HG02623 (cell line): Measurements from ENCODE around the gene WFDC6.

ENCODE experiments used
- ATAC-seq: cut with Tn5 transposase; IDR thresholded peaks from one replicate; pipeline ENCODE4 v1.9.1; 2021; ENCODE audit warnings: moderate library complexity; ENCODE audit not compliant: unreplicated experiment

Gene WFDC6

DNA sequence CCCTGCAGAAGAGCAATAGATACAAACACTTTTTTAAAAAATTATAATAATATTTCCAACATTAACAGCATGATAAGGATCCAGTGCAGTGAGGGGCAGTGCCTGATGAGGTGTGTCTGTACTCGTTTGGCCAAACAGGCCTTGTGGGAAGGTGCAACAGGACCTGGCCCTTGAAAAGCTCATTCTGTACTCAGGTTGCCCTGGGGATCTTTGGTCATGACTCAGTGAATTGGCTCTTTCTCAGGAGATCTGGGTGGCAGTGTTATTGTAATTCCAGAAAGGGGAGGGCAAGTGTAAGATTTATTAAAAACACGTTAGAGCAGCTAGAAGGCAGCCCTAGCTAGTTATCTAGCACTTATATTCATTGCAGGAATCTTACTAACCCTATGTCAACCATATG, 21.0 kb downstream of the WFDC6 start:
- ATAC-seq, result no peak

DNA sequence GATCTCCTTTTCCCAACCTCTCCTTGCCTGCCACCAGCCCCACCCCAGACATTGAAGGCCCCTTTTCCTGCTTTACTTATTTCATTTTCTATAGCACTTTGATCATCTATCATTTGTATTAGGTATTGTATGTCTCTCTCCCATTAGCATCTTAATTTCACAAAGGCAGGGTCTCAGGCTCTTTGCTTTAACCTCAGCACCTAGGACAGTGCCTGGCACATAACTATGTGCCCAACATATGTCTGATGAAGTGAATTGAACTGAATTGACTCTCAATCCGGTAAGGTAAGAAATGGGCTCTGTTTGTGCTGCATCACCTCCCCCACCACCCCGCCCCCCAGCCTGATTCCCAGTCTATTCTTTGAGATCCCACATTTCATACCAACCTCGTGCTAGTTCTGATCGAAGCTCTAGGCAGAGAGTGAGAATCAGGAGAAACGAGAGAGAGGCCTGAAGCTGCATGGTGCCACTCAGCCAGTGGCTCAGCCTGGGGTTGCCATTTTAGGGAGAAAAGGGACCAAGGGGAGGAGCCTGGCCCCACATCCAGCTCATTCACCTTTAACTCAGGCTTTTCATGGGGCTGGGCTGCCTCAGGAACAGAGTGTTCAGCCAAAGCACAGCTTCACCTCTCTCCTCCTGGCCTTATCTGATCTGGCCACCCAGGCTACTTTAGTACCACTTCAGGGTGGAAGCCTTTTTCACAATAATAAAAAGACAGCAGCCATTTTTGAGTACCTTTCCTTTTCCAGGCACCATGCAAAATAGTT, 24.0 kb downstream of the WFDC6 start, which contains the start of gene SPINT3:
TSS of gene SPINT3 (minus strand) at position 476 of the 767 bp plus-strand sequence. CDS start at position 462, 14 bp downstream.
- ATAC-seq, result no peak

DNA sequence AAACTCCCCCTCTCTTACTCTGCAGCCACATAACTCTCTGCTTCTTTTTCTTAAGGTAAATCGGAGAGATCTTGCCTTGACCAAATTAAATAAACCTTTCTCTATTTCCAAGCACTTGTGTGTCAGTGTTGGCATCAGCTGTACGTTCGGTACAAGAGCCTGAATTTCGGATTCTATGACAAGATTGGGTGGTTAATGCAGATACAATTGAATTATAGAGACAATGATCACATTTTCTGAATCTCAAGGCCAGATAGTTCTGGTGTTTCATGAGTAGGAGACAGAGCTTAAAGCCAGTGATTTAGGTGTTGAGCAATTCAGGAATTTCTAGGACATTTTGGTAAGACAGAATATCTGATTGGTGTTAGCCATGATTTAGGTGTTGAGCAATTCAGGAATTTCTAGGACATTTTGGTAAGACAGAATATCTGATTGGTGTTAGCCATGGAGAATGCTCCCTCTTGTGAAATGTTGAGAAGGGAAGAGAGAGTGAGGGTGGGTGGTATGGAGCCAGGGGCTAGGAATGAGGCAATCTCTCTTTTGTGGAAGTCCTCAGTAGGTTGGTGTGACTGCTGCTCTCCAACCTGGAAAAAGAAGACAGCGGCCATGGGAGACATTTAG, 28.9 kb downstream of the WFDC6 start:
- no peak for ATAC-seq

DNA sequence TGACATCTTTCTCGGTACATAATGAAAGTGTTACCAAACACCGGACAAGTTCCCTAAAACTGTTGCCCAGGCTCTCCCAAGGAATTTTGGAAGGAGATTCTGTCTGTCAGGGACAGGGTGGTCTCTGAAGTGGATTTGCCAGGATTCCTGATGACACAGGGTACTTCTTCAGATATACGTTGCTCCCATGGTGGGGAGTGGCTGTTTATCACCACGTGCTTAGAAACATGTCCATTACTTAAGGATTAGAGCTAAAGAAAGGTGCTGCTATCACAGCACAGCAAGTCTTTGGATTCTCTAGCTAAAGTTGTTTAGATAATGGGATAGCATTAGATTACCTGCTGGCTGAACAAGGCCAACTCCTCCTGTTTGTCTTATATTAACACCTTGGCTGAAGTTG, 30.2 kb downstream of the WFDC6 start:
- ATAC-seq, result no peak

DNA sequence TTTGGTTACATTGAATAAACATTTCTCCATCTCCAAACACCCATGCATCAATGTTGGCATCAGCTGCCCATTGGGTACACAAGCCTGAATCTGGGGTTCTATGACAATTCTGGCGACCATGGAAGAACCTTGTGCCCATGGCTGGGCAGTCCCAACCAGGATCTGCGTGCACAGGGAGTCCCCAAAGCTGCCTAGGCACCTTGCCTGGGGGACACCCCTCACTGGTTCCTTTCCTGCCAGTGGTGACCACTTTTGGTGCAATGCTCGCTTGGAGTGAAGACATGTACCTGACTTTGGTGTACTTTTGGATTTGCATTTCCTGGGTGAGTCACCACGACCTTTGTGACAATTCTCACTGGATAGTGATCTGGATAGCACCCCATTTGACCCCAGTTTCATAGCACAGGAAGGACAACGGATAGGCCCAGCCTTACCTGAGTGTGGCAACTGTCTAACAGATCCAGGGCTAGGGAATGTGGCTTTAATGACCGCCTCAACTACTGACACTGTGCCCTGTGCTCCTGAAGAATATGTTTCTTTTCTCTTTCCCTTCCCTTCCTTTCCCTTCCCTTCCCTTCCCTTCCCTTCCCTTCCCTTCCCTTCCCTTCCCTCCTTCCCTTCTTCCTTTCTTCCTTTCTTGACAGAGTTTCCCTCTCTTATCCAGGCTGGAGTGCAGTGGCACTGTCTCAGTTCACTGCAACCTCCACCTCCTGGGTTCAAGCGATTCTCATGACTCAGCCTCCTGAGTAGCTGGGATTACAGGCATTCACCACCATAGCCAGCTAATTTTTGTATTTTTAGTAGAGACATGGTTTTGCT, 31.0 kb downstream of the WFDC6 start:
- ATAC-seq, result no peak

DNA sequence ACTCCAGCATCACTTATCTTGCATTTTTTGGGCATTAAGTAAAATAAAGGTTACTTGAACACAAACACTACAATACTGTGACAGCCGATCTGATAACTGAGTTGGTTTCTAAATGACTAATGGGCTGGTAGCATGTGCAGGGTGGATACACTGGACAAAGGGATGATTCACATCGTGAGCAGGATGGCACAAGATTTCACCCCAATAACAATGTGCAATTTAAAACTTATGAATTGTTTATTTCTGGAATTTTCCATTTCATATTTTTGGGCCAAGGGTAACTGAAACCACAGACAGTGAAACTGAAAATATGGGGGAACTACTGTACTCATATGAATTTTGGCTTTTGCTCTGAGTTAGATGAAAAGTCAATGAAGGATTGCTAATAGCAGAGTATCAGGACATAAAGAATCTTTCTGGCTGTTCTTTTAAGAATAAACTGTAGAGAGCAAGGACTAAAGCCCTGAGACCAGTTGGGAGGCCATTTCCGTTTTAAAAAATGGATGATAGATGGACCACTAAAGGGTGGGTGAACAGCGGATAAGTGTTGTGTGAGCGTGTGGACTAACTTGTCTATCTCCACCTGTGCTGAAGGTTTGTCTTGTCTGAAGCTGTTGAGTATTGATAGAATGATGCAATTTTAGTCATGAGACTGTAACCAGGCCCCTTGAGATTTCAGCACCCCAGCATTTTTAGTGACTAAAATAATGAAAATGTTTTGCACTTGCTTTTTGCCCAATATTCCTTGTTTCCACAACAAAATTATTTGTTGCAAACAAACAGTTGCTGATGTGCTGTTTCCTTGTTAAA, 32.1 kb downstream of the WFDC6 start:
- ATAC-seq, result no peak

DNA sequence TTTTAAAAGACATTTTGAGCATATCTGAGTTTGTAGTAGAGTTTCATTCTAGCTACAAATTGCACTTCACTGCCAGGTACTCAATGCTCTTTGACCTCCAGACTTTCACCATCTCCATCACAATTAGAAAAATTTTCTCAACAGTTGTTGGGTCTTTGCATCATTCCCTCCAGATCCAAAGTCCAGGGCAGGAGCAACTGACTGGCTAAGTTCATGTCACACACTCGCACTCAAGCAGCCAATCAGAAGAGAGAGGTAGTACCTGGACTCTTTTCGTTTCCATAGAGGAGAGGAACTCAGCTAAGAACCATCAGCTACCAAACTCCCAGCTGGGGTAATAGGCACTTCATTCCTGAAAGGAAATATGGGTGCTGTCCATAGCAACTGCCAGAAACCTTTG, 32.9 kb downstream of the WFDC6 start:
- ATAC-seq, result no peak

DNA sequence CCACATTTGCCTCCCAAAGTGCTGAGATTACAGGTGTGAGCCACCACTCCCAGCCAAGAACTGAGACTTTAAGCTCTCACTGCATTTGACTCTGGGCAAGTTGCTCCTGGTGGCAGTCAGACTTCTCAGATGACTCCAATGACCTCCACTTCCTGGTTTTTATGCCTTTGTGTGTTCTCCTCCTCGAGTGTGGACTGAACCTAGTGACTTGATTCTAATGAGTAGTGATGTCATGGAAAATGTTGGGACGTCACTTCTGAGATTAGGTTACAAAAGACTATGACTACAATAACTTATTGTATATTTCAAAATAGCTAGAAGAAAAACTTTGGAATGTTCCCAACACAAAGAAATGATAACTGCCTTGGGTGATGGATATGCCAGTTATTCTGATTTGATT, 35.9 kb downstream of the WFDC6 start:
- ATAC-seq, result no peak

DNA sequence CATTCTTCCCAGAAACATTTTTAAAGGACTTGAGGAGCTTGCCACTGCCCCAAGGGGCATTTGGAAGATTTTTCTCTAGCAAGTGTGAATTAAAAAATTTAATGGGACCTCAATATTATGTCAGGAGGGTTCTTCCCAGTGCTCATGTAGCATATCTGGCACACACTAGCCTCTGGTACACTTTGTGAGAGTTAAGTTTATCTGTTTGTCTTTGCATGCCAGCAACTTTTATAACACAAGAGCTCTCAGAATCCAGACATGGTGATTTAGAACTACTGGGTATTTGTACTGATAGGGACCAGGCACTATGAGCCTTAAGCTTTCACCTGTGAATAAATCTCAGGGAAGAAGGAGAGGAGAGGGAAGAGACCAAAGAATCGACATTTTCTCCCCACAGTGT, 36.7 kb downstream of the WFDC6 start:
- no peak for ATAC-seq

DNA sequence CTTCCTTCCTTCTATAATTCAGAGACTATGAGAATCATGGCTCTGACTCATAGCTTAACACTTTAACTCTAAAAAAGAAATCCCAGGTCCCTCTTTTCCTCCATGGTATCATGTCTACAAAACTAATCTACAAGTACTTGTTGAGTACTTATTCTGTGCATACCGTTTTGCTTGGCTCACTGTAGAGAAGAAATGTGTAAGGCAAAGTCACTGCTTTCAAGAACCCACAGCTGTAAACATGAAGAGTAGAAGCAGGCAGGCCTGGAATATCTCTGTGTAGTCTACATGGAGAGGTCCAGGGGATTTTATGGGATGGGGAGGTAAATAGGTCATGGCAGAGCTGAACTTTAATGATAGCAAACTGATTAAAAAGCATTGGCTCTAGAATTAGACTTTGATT, 37.7 kb downstream of the WFDC6 start:
- no peak for ATAC-seq

DNA sequence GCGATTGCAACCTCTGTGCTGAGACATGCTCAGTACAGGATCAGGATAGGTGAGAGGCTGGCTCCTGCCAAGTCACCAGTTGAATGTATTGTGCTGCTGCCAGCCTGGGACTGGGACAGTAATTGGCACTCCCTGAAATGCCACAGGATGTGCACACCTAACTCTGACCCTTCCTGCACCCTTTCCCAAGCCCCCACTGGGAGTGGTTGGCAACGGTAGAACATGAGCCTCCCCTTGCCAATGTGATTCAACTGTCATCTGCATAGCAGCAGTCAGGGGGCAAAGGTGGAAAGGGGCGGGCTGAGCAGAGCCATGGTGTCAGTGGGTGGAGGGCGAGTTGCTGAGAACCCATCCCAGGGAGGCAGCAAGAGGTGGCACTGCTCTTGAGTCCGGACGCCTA, 39.3 kb downstream of the WFDC6 start:
- ATAC-seq, result no peak

DNA sequence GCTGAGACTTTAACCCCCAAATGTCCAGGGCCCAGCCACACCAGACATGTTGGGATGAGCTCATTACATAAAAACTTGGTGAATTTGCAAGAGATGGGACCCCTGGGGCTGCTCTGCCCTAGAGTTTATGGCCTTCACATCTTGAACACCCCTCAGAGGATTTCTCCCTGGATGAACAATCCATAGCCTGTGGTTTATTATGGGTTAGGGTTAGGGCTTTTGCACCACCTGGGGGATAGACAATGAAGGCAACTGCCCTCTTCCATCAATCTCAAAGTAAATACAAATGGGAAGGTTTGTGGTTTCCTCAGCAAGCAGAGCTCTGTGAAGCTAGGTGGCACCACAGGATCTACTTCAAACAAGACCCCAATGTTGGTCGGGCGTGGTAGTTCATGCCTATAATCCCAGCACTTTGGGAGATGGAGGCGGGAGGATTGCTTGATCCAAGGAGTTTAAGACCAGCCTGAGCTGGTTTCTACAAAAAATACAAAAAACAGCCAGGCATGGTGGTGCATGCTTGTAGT, 41.2 kb downstream of the WFDC6 start:
- ATAC-seq, result no peak

DNA sequence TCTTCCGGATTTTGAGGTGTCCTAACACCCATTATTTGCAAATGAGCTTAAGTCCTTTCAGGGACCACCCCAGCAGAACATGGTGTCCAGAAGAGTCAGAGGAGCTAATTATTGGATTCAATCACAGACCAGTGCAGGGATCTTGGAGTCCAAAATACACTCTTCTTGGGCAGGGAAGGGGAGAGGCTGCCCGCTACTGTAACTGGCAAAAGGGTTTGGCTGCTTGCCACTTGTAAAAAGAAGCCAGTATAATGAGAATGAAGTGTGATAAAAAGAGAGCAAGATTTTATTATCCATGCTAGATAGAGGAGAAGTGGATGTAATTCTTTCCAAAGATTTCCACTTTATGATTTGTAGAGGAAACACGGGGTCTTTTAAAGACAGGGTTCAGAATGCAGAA, 43.1 kb downstream of the WFDC6 start:
- ATAC-seq, result no peak

DNA sequence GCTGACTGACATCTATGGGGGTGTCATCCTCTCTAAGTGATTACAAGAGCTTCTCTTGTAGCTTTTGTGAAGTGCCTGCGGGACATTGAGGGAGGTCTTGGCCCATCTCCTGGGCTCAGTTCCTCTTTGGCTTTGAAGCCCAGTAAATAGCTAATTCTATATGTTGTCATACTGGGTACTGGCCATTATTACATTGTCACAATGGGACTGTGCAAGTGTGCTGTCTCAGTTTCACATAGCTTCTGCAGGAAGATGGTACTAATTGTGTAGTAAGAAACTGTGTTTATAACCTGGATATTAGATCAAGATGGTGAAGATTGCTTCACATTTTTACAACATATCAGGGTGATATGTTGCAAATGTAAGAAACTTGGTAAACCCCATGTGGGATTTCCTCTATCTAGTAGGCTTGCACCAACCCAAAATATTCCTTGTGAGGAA, 43.8 kb downstream of the WFDC6 start:
- no peak for ATAC-seq

DNA sequence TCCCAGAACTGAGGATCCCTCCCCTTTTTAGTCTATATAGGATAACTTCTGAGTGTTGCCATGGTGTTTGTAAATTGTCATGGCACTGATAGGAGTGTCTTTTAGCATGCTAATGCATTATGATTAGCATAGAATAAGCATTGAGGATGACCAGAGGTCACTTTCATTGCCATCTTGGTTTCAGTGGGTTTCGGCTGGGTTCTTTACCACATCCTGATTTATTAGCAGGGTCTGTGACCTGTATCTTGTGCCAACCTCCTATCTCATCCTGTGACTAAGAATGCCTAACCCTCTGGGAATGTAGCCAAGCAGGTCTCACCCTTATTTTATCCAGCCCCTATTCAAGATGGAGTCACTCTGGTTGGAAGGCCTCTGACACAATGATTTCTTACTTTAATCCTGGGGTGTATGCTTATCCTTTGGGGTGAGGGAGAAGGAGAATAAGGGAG, 50.2 kb downstream of the WFDC6 start:
- ATAC-seq, result no peak

DNA sequence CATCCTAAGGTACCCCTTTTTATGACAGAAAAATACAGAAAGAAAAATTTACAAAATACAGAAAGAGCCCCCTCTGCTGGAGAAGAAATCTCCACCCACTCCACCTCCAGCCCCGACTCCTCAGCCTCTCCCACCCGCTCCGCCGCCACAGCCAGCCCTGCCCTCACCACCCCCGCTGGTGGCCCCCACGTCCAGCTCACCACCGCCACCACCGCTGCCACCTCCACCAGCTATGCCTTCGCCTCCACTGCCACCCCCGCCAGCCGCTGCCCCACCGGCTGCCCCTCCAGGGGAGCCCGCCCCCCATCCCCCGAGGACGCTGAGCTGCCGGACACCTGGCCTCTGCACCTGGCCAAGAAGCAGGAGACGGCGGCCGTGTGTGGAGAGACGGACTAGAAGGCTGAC, 52.0 kb downstream of the WFDC6 start:
- no peak for ATAC-seq

DNA sequence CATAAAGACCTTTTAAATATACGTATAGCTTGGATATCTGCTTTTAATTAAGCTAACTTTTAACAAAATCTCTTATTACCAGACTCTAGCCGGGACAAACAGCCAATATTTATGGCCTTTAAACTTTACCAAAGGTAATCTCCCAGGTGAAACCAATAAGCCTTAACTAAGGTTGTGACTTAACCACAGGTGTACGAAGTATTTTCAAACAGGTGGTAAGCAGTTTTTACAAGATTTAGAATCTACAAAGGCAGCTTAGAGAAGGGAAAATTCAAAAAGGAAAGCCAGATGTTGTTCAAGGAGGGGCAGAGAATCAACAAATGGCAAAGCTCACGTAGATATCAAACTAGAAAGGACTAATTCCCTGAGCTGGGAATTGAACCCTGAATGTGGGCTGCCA, 53.9 kb downstream of the WFDC6 start:
- no peak for ATAC-seq

DNA sequence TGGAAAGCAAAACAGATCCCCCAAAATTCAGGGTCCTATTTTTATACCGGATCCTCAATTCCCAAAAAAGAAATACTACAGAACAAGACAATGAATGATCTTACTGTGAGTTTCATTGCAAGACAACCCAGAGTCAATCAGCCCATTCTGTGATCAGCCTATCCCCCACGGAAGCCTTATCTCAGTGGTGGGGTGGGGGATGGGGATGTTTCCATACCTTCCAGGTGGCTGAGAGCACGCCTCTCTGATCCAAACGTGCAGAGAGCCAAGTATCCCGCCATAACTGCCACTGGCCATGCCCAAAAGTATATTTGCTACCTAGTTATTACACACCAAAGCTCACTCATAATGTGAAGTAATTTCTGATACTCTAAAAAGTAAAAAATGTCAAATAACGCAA, 54.6 kb downstream of the WFDC6 start:
- no peak for ATAC-seq
